Measurements from ENCODE around the gene KRTAP12-2. TPM values are rescaled to one million over a fixed set of nuclear protein-coding genes. Genes with fewer than 3 reads are reported as not detected.
"Not testable (repeated sequence)": the region's sequence is repeated elsewhere in the genome, so short reads cannot be mapped to it uniquely, and the experiment has no call there.

KRTAP12-2 gene
- total RNA-seq, 1 donor from 2014 or later = not detected

GRCh38 chr21:44702111-44702972 lies 35.6 kb upstream of the KRTAP12-2 start:
- DNase-seq (ENCODE audit: low spot score) = peak; percentile 26

- DNase-seq (ENCODE audit: low spot score) = no peak
These were observed 34.8 kb upstream of the KRTAP12-2 start for GRCh38 chr21:44701541-44701940.

DNA sequence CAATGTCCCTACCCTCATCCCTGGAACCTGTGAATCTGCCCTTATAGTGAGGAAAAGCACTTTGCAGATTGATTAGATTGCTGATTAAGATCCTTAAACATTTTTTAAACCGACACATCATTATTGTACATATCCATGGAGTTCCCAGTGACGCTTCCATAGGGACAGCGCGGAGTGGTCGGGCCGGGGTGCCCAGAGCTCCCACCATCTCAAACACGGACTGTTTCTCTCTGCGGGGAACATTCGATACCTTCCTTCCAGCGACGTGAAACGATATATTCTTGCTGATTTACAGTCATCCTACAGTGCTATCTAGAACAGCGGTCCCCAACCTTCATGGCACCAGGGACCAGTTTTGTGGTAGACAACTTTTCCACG lies 34.3 kb upstream of the KRTAP12-2 start:
- no peak for DNase-seq (ENCODE audit: low spot score)

GRCh38 chr21:44700101-44701022 lies 33.6 kb upstream of the KRTAP12-2 start:
- no peak for DNase-seq (ENCODE audit: low spot score)

- no peak for DNase-seq (ENCODE audit: low spot score)
These were observed 32.8 kb upstream of the KRTAP12-2 start for GRCh38 chr21:44699502-44700001.

DNA sequence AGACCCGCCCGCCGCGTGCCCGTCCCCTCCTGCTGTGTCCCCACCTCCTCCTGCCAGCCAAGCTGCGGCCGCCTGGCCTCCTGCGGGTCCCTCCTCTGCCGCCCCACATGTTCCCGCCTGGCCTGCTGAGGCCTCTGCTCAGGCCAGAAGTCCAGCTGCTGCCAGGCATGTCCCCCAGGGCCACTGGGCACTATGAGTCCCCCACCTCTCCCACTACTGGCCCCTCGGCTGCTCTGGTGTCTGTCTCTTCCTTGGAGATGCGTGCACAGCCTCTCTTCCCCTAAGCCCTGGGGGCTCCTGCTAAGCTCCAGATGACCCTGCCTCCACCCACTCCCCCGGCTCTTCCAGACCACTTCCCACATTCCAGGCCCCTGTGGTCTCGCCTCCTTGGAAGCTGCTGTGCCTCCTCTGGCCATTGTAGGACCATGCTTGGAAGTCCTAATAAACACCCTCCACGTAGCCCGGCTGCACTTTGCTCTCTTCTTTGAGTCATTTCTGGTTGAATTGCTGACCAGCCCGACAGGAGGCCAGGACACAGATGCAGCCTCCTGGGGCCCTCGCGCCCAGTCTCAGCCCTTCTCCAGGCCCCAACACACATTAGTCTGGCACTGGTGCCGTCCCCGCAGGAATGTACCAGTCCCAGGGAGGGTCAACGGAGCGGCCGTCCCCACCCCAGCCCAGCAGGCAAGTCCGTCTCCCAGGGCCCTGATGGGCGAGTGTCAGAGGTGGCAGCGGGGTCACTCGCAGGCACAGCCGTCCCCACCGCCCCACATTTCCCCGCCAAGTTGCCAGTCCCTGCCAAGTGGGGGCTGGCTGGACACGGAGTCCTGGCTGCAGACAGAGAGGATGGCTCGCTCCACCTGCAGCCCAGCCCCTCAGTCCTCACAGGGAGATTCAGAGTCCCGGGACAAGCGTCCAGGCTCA lies 31.3 kb upstream of the KRTAP12-2 start:
- no peak for DNase-seq (ENCODE audit: low spot score)

DNA sequence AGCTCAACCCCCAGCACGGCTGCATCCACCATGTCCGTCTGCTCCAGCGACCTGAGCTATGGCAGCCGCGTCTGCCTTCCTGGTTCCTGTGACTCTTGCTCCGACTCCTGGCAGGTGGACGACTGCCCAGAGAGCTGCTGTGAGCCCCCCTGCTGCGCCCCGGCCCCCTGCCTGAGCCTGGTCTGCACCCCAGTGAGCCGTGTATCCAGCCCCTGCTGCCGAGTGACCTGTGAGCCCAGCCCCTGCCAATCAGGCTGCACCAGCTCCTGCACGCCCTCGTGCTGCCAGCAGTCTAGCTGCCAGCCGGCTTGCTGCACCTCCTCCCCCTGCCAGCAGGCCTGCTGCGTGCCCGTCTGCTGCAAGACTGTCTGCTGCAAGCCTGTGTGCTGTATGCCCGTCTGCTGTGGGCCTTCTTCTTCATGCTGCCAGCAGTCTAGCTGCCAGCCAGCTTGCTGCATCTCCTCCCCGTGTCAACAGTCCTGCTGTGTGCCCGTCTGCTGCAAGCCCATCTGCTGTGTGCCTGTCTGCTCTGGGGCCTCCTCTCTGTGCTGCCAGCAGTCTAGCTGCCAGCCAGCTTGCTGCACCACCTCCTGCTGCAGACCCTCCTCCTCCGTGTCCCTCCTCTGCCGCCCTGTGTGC lies 30.6 kb upstream of the KRTAP12-2 start, which contains the start of gene KRTAP10-12:
TSS of gene KRTAP10-12 (plus strand) at position 1 of the 639 bp plus-strand sequence. CDS start at position 31, 30 bp downstream.
- not testable (repeated sequence) for DNase-seq (ENCODE audit: low spot score)

GRCh38 chr21:44696572-44696971 lies 29.8 kb upstream of the KRTAP12-2 start:
- DNase-seq (ENCODE audit: low spot score) = no peak

DNA sequence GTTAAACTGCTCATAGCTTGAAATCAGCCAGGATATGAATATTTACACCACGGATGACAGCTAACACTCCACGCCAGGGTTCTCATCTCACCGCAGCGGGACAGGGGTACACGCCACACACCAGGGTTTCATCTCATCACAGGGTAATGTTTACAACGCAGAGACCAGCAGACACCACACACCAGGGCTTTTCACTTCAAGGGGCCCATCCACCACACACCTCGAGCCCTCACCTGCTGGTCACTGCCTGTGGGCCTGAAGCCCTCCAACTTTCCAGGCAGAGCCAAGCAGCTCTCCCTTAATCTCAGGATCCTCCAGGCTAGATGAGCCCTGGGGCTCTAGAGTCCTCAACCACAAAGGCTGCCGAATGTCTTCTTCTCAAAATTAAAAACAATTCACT lies 28.9 kb upstream of the KRTAP12-2 start:
- DNase-seq (ENCODE audit: low spot score) = no peak

- DNase-seq (ENCODE audit: low spot score) = no peak
These were observed 28.5 kb upstream of the KRTAP12-2 start for GRCh38 chr21:44695184-44695583.

DNA sequence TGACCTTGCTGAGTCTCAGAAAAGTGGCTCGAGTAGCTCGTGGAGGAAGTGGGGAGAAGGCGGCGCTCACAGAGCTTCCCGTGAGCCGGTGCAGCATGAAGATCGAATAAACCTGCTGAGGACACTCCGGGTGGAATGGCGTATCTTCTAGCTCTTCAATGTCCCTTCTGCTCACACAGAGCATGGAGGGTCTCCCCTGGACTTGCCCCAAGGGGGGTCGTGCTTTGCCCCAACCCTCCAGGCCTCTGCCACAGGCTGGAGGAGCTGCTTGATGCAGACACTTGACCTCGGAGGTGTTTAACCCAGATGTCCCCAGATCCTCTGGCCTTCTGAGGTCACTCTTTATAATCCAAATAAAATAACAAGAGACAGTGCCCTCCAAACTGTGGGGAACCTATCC lies 28.0 kb upstream of the KRTAP12-2 start:
- no peak for DNase-seq (ENCODE audit: low spot score)

GRCh38 chr21:44692798-44693512 lies 26.2 kb upstream of the KRTAP12-2 start:
- no peak for DNase-seq (ENCODE audit: low spot score)

DNA sequence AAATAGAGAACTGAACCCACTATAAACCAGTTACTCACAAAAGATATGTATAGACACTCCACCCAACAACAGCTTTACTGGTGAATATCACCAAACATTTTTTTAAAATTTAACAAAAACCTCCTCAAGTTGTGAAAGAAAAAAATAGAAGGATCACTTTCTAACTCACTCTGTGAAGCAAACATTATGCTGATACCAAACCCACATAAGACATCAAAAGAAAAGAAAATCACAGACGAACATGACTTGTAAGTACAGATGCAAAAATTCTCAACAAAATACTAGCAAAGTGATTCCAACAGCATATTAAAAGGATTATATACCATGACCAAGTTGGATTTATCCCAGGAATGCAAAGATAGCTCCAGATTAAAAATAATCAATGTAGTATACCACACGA lies 25.0 kb upstream of the KRTAP12-2 start:
- DNase-seq (ENCODE audit: low spot score) = no peak

- DNase-seq (ENCODE audit: low spot score) = not testable (repeated sequence)
These were observed 23.0 kb upstream of the KRTAP12-2 start for GRCh38 chr21:44689740-44690139.

DNA sequence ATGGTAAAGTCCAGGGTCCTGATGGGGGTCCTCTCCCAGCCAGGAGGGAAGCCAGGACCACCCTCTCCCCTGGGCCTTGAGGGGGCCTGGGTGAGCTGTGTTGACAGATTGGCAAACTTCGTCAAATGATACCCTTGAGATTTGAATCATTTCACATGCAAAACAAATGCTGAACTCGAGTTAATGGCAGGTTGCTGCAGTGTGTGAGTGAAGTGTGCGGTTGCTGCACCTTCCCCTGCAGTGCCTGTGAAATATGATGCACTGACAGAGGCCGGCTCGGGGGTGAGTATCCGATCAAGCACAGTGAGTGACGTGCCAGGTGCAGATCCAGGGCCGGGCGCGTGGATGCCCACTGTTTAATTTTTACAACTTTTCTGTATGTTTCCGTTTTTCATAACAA lies 20.9 kb upstream of the KRTAP12-2 start:
- DNase-seq (ENCODE audit: low spot score) = no peak

DNA sequence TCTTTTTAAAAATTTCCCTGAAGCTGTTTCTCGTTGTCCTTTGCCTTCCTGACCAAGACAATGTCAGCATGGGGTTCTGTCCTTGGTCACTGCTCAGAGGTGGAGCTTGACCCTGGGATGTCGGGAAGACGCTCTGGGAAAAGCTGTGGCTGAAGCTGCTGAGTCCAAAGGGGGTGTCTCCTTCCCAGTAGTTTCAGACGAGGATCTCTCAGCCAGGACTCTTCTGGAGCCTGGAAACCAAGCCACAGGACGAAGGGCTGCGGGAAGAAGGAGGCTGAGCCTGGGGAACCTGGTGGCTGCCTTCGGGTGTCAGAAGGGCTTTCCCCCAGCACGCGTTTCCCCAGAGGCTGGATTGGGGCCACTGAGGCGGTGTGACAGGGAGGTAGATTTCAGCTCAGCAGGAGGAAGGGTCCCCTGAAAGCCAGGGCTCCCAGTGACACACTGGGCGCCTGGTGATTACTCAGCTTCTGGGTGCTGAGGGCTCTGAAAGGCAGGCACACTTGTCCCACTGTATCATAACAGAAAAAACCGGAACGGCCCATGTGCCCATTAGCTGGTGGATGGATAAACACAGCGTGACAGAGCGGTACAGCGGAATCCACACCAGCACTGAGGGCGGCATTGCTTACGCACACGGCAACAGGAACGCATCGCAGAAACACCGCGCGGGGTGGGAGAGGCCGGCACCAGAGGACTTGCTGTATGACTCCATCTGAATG lies 20.3 kb upstream of the KRTAP12-2 start:
- DNase-seq (ENCODE audit: low spot score) = no peak

- no peak for DNase-seq (ENCODE audit: low spot score)
These were observed 19.5 kb upstream of the KRTAP12-2 start for GRCh38 chr21:44686000-44686781.

GRCh38 chr21:44685050-44685449 lies 18.3 kb upstream of the KRTAP12-2 start:
- not testable (repeated sequence) for DNase-seq (ENCODE audit: low spot score)

DNA sequence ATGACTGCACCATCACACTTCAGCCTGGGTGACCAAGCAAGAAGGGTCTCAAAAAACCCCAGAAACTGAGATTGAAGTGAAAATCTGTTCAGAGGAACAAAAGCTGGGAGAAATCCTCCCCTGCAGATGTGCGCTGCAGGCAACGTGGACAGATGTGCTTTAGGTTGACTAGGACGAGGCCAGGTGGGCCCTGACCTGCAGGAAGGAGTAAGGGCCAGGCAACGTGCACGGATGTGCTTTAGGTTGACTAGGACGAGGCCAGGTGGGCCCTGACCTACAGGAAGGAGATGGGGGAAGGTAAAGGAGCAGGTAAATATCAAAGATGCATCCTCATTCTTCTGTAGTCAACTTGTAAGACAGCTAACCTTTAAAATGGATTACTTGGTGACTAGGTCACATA lies 17.8 kb upstream of the KRTAP12-2 start:
- DNase-seq (ENCODE audit: low spot score) = no peak
